ENCODE measurements around the gene STMN3.
"Not testable (repeated sequence)": the region's sequence is repeated elsewhere in the genome, so short reads cannot be mapped to it uniquely, and the experiment has no call there.

Gene STMN3

GRCh38 chr20:63602321-63602720 lies 50.9 kb downstream of the STMN3 start:
- no peak for DNase-seq

GRCh38 chr20:63601679-63602078 lies 51.5 kb downstream of the STMN3 start:
- DNase-seq, result not testable (repeated sequence)

GRCh38 chr20:63599396-63600050 lies 53.7 kb downstream of the STMN3 start:
- DNase-seq, result no peak

- no peak for DNase-seq
Observed at GRCh38 chr20:63598479-63599395, 54.5 kb downstream of the STMN3 start.

- DNase-seq, result no peak
Observed at GRCh38 chr20:63597651-63598478, 55.4 kb downstream of the STMN3 start.

GRCh38 chr20:63596423-63596822 lies 56.8 kb downstream of the STMN3 start:
- no peak for DNase-seq

GRCh38 chr20:63595416-63596127 lies 57.7 kb downstream of the STMN3 start:
- no peak for DNase-seq

GRCh38 chr20:63594043-63594561 lies 59.1 kb downstream of the STMN3 start:
- no peak for DNase-seq

- DNase-seq, result no peak
Observed at GRCh38 chr20:63592661-63593060, 60.6 kb downstream of the STMN3 start.

- no peak for DNase-seq
Observed at GRCh38 chr20:63591786-63592355, 61.4 kb downstream of the STMN3 start.

- no peak for DNase-seq
Observed at GRCh38 chr20:63591147-63591533, 62.1 kb downstream of the STMN3 start.

GRCh38 chr20:63590218-63591146 lies 62.7 kb downstream of the STMN3 start:
- no peak for DNase-seq

All from GDM1 (cell line).